ENCODE results near the gene RAB39A. TPM values are rescaled to one million over a fixed set of nuclear protein-coding genes. Genes with fewer than 3 reads are reported as not detected.

Gene RAB39A
- total RNA-seq, 6 experiments from 2014 or later, result 0.42 to 1.2 (median 0.72) TPM; not detected in 1

DNA sequence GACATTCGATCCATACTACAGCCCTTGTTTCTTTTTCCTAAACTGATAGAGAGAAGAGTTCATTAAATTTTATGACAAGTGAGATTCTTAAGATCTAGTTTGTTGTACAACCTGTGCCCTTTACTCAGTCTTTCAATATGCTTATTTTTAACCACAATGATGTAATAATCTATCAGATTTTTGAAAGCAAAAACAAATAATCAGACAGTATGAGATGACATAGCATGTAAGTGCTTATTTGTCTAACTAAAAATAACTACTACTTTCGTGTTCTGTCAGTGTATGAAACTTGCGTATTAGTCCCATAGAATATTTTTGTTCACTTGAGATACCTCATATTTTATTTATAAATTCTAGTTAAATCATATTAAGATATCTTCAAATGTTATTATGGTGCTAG lies 33.2 kb downstream of the RAB39A start:
- H3K9me3 ChIP-seq, result no peaks in the 10 kb centered on the region
- no peak overlapping the region for H3K27ac ChIP-seq
- H3K4me1 ChIP-seq, result peaks cover 0 to 5% (median 0%) of the 10 kb centered on the region in 4 donors
- ATAC-seq, result no peak
- TF ChIP-seq, protein P1, sequence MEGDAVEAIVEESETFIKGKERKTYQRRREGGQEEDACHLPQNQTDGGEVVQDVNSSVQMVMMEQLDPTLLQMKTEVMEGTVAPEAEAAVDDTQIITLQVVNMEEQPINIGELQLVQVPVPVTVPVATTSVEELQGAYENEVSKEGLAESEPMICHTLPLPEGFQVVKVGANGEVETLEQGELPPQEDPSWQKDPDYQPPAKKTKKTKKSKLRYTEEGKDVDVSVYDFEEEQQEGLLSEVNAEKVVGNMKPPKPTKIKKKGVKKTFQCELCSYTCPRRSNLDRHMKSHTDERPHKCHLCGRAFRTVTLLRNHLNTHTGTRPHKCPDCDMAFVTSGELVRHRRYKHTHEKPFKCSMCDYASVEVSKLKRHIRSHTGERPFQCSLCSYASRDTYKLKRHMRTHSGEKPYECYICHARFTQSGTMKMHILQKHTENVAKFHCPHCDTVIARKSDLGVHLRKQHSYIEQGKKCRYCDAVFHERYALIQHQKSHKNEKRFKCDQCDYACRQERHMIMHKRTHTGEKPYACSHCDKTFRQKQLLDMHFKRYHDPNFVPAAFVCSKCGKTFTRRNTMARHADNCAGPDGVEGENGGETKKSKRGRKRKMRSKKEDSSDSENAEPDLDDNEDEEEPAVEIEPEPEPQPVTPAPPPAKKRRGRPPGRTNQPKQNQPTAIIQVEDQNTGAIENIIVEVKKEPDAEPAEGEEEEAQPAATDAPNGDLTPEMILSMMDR (IDR thresholded peaks at IDR 0.05), result no peak
- TF ChIP-seq POLR2A (IDR thresholded peaks at IDR 0.05), result no peak
- no peak for DNase-seq
- H3K27me3 ChIP-seq, result no peaks in the 10 kb centered on the region
- H3K4me3 ChIP-seq, result no peak overlapping the region
- 48% methylated on average over 3 of the region's 3 CpGs for WGBS (ENCODE audit: insufficient coverage, low coverage, low lambda C conversion rate, missing lambda C conversion rate)
- intact Hi-C loops (cut with DNase I), result no loop called here
- H3K36me3 ChIP-seq, result no peaks in the 10 kb centered on the region

GRCh38 chr11:107962181-107962580 lies 33.9 kb downstream of the RAB39A start:
- Histone ChIP-seq H3K9me3 (no peaks in the 10 kb centered on the region), H3K27me3 (no peaks in the 10 kb centered on the region), H3K27ac (no peak overlapping the region), H3K36me3 (no peaks in the 10 kb centered on the region), H3K4me1 (peaks cover 0 to 5% (median 0%) of the 10 kb centered on the region in 4 donors), H3K4me3 (no peak overlapping the region)
- ATAC-seq (no peak), DNase-seq (no peak)
- intact Hi-C loops (cut with DNase I), result no loop called here
- 71% methylated on average over 1 of the region's 1 CpG for WGBS (ENCODE audit: insufficient coverage, low coverage, low lambda C conversion rate, missing lambda C conversion rate)
- TF ChIP-seq POLR2A (IDR thresholded peaks at IDR 0.05), result no peak
- TF ChIP-seq, protein P1 (IDR thresholded peaks at IDR 0.05), result no peak

DNA sequence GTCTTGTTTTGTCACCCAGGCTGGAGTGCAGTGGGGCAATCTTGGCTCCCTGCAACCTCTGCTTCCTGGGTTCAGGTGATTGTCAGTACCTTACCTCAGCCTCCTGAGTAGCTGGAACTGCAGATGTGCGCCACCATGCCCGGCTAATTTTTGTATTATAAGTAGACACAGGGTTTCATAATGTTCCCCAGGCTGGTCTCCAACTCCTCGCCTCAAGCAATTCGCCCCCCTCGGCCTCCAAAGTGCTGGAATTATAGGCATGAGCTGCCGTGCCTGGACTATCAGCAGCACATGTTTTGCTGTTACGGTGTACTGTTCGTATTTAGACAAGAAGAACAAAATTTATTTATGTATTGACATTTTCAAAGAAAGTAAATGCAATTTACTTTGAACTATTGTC lies 34.8 kb downstream of the RAB39A start:
- H3K9me3 ChIP-seq, result no peaks in the 10 kb centered on the region
- ATAC-seq, result no peak
- H3K27ac ChIP-seq, result no peak overlapping the region
- DNase-seq, result no peak
- WGBS (ENCODE audit: insufficient coverage, low coverage, low lambda C conversion rate, missing lambda C conversion rate), result 35% methylated on average over 7 of the region's 8 CpGs
- H3K4me3 ChIP-seq, result no peak overlapping the region
- TF ChIP-seq, protein P1 (IDR thresholded peaks at IDR 0.05), result no peak
- TF ChIP-seq POLR2A (IDR thresholded peaks at IDR 0.05), result no peak
- H3K4me1 ChIP-seq, result no peaks in the 10 kb centered on the region
- no peaks in the 10 kb centered on the region for H3K36me3 ChIP-seq
- H3K27me3 ChIP-seq, result no peaks in the 10 kb centered on the region
- intact Hi-C loops (cut with DNase I), result no loop called here

- H3K4me1 ChIP-seq, result no peaks in the 10 kb centered on the region
- H3K36me3 ChIP-seq, result no peaks in the 10 kb centered on the region
- H3K9me3 ChIP-seq, result no peaks in the 10 kb centered on the region
- ATAC-seq, result peak in 1 of 4 donors; percentile 18
- no peak overlapping the region for H3K27ac ChIP-seq
- no peak overlapping the region for H3K4me3 ChIP-seq
- no peak for TF ChIP-seq POLR2A (IDR thresholded peaks at IDR 0.05)
- TF ChIP-seq, protein P1 (IDR thresholded peaks at IDR 0.05), result no peak
- DNase-seq, result no peak
- no peaks in the 10 kb centered on the region for H3K27me3 ChIP-seq
- intact Hi-C loops (cut with DNase I), result no loop called here
Measured at GRCh38 chr11:107969219-107969618, 41.0 kb downstream of the RAB39A start.

DNA sequence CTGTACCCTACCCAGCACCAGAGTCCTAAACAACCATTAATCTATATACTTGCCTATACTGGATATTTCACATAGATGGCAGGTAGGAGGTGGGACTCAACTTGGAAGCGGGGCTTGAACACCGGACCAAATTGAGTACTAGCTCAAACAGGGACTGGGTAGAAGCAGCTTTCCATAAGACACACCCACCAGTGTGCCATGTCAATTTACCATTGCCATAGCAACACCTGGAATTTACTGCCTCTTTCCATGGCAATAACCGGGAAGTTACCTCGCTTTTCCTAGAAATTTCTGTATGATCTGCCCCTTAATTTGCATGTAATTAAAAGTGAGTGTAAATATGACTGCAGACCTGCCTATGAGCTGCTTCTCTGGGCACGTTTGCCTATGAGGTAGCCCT lies 41.8 kb downstream of the RAB39A start:
- no peaks in the 10 kb centered on the region for H3K27me3 ChIP-seq
- DNase-seq (no peak), ATAC-seq (no peak)
- no peak overlapping the region for H3K27ac ChIP-seq
- H3K4me1 ChIP-seq, result no peaks in the 10 kb centered on the region
- TF ChIP-seq, protein P1 (IDR thresholded peaks at IDR 0.05), result no peak
- no peak for TF ChIP-seq POLR2A (IDR thresholded peaks at IDR 0.05)
- no peaks in the 10 kb centered on the region for H3K36me3 ChIP-seq
- 84% methylated on average over 5 of the region's 5 CpGs for WGBS (ENCODE audit: insufficient coverage, low coverage, low lambda C conversion rate, missing lambda C conversion rate)
- intact Hi-C loops (cut with DNase I), result no loop called here
- no peak overlapping the region for H3K4me3 ChIP-seq
- no peaks in the 10 kb centered on the region for H3K9me3 ChIP-seq
